Stimulated activated naive CD8-positive, alpha-beta T cell treated with anti-CD3 and anti-CD28 coated beads, Interleukin-15, Interleukin-2, amounts not matched to agents 100 ng/mL and 50 ng/mL, for 24 hours (primary cell): ENCODE measurements around the gene FGFR4.
"Not testable (repeated sequence)": the region's sequence is repeated elsewhere in the genome, so short reads cannot be mapped to it uniquely, and the experiment has no call there.

Experiments used
- H3K27ac Mint-ChIP-seq: one replicate; pipeline ENCODE4 v1.8.0; 2021; ENCODE audit warnings: mild to moderate bottlenecking, mixed read lengths
- H3K27me3 Mint-ChIP-seq: one replicate; pipeline ENCODE4 v1.8.0; 2021; ENCODE audit warnings: mixed read lengths
- H3K36me3 Mint-ChIP-seq: one replicate; pipeline ENCODE4 v1.8.0; 2021; ENCODE audit warnings: low read depth, mixed read lengths
- H3K4me1 Mint-ChIP-seq: one replicate; pipeline ENCODE4 v1.8.0; 2021; ENCODE audit warnings: low read depth, mixed read lengths
- H3K4me3 Mint-ChIP-seq: one replicate; pipeline ENCODE4 v1.8.0; 2021; ENCODE audit warnings: mild to moderate bottlenecking, mixed read lengths
- H3K9me3 Mint-ChIP-seq: one replicate; pipeline ENCODE4 v1.8.0; 2021; ENCODE audit warnings: mixed read lengths

FGFR4 gene

DNA sequence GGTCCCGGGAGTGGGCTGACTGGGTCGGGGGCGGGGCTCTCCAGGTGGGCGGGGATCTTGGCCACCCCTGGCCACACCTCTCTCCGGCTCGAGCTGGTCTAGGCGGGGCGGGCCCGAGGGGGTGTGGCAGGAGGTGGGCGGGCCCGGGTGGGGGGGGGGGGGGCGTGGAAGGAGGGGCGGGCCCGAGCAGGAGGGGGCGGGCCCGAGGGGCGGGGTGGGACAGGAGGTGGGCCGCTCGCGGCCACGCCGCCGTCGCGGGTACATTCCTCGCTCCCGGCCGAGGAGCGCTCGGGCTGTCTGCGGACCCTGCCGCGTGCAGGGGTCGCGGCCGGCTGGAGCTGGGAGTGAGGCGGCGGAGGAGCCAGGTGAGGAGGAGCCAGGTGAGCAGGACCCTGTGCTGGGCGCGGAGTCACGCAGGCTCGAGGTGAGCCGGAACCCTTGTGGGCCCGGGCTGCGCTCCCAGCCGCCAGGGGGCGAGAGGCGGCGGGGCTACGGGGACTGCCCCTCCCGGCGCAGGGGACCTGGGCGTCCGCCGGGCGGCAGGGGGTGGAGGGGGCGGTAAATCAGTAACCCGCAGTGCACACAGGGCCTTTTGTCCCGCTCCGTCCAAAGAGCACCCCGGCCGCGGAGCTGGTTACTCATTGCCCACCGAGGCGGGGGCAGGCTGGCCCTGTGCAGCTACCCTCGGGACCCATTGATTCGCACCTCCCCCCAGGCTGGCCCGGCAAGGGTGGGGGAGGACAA lies at the start of gene FGFR4:
TSS of gene FGFR4 (plus strand) at position 262 of the 744 bp plus-strand sequence. CDS start 2,688 bp downstream, outside the sequence.
- Mint-ChIP-seq H3K27me3 (peaks cover 13% of the 10 kb centered on the region), H3K4me3 (peak within 1 kb of the TSS; percentile 40), H3K27ac (no peak within 1 kb of the TSS), H3K36me3 (no peaks in the 10 kb centered on the region), H3K4me1 (peaks cover 8% of the 10 kb centered on the region), H3K9me3 (no peaks in the 10 kb centered on the region)

DNA sequence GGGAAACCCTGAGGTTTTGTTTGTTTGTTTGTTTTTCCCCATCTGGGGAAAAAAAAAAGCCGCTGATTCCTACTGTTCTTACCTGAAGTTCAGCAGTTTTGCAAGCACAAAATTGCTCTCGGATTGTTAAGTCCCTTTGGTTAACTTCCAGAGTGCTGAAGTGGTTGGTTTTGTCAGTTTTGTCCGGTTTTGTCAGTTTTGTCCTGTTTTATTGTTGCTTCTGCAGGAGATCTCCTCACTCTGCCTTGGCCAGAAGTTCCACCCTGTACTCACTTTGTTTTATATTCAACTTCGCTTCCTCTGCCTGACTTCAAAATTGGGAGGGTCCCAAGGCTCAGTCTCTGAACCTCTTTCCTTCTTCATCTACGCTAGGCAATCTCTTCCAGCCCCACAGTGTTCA lies 49.8 kb upstream of the FGFR4 start:
- H3K27me3 Mint-ChIP-seq: no peaks in the 10 kb centered on the region
- no peaks in the 10 kb centered on the region for H3K9me3 Mint-ChIP-seq
- H3K4me1 Mint-ChIP-seq: peaks cover 13% of the 10 kb centered on the region
- H3K4me3 Mint-ChIP-seq: no peak overlapping the region
- H3K36me3 Mint-ChIP-seq: peaks cover 33% of the 10 kb centered on the region
- no peak overlapping the region for H3K27ac Mint-ChIP-seq

DNA sequence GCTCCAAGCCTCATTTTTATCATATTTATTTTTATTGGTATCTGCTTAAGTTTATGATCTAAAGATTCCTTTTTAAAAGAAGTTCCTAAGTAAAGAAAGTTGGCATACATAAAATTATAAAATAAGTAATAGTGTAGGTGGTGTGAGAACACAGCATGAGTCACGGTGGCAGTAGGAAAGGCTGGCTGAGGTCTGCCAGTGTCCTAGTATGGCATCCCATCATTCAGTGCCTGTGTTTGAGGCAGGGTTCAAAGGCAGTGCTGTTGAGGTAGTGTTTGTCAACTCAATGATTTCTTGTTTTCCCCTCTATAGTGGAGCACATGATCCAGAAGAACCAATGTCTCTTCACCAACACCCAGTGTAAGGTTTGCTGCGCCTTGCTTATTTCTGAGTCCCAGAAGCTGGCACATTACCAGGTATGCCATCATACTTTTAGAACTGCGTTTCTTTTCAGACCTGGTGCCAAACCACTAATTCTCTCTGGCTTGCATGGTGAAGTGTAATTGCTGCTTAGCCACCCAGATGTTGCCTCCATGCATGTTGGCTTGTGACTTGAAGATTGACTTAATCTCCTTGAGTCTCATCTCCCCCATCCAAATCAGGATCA lies 45.8 kb upstream of the FGFR4 start:
- Mint-ChIP-seq H3K4me3 (no peak overlapping the region), H3K27me3 (no peaks in the 10 kb centered on the region), H3K4me1 (peaks cover 10% of the 10 kb centered on the region), H3K27ac (no peak overlapping the region), H3K36me3 (peaks cover 42% of the 10 kb centered on the region), H3K9me3 (no peaks in the 10 kb centered on the region)

DNA sequence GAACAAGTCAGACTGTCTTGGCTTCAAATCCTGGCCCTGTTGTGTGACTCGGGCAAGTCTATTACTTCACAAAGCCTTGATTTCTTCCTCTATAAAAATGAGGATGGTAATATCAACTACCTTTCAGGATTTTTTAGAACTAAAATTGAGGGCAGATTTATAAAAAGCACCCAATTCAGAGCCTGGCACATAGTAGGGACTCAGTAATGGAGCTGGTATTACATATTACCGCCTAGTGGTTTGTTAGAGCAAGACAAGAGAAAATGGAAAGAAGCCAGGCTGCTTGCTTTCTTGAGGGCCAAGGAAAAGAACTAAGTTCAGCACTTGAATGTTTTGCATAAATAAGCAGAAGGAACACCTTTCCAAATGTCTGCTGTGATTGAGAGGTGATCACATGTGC lies 44.8 kb upstream of the FGFR4 start:
- no peaks in the 10 kb centered on the region for H3K27me3 Mint-ChIP-seq

DNA sequence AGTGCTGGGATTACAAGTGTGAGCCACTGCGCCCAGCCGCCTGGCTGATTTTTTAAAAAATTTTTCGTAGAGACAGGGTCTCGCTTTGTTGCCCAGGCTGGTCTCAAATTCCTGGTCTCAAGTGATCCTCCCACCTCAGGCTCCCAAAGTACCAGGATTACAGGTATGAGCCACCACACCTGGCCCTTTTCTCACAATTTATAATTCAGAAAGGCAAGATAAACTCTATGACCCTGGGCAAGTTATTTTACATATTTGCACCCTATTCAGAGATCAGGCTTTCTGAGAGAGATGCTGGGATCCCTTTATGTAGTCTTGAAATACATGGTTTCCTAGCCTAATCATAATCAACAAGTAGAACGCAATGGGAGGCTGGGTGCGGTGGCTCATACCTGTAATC lies 43.6 kb upstream of the FGFR4 start:
- no peaks in the 10 kb centered on the region for H3K27me3 Mint-ChIP-seq
- peaks cover 4% of the 10 kb centered on the region for H3K4me1 Mint-ChIP-seq
- no peak overlapping the region for H3K4me3 Mint-ChIP-seq
- H3K9me3 Mint-ChIP-seq: no peaks in the 10 kb centered on the region
- H3K36me3 Mint-ChIP-seq: peaks cover 49% of the 10 kb centered on the region
- no peak overlapping the region for H3K27ac Mint-ChIP-seq

More for the DNA sequence above, 44.8 kb upstream of the FGFR4 start:
- H3K9me3 Mint-ChIP-seq: no peaks in the 10 kb centered on the region
- peak overlapping the region; percentile 15 for H3K27ac Mint-ChIP-seq
- H3K36me3 Mint-ChIP-seq: peaks cover 40% of the 10 kb centered on the region
- peaks cover 4% of the 10 kb centered on the region for H3K4me1 Mint-ChIP-seq
- no peak overlapping the region for H3K4me3 Mint-ChIP-seq

DNA sequence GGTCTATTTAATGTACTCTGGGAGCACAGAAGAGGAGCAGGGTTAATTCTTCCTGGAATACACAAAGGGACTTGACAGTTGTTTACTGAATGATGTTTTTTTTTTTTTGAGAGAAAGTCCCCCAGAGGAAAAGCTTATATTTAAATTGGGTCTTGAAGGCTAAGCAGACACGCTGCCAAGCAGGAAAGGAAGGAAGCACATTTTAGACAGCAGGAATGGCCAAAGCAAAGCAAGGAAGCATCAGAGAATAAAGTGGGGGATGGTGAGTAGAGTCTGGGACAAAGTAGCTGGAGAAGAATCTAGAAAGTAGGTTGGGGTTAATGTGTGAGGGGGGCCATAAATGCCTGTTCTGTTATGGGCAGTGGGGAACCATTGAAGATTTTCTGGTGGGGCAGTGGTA lies 42.8 kb upstream of the FGFR4 start:
- Mint-ChIP-seq H3K27ac (no peak overlapping the region), H3K36me3 (peaks cover 56% of the 10 kb centered on the region), H3K4me1 (peaks cover 4% of the 10 kb centered on the region), H3K27me3 (no peaks in the 10 kb centered on the region), H3K9me3 (no peaks in the 10 kb centered on the region), H3K4me3 (no peak overlapping the region)

DNA sequence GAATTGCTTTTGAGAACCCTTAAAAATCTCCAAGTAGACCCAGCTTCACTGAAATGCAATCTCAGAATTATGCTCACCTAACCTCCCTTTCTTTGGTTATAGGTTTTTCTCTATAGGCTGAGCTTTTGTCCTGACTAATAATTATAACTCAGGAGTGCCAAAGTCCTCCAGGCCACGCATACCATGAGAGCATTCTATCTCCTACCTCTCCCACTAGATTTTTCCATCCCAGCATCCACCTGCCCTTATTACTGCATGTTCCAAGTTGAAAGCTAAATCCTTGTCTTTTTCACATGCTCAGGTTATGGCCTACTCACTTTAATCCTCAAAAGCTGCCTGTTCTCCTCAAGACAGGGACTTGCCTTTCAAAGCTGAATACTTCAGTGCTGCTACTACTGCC lies 42.1 kb upstream of the FGFR4 start:
- peaks cover 4% of the 10 kb centered on the region for H3K4me1 Mint-ChIP-seq
- H3K27me3 Mint-ChIP-seq: no peaks in the 10 kb centered on the region
- peaks cover 58% of the 10 kb centered on the region for H3K36me3 Mint-ChIP-seq
- H3K27ac Mint-ChIP-seq: no peak overlapping the region
- no peak overlapping the region for H3K4me3 Mint-ChIP-seq
- H3K9me3 Mint-ChIP-seq: no peaks in the 10 kb centered on the region

DNA sequence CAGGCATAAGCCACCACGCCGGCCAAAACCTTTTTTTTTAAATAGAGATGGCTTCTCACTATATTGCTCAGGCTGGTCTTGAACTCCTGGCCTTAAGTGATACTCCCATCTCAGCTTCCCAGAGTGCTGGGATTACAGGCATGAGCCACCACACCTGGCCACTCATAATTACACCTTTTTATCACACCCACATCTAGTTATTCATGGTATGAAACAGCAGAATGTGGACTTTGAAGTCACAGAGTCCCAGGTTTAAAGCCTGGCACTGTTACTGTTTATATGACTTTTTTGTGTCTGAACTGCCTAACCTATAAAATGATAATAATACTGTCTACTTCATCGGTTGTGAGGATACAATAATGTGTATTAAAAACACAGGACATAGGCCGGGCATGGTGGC lies 41.1 kb upstream of the FGFR4 start:
- Mint-ChIP-seq H3K4me3 (no peak overlapping the region), H3K4me1 (no peaks in the 10 kb centered on the region), H3K27me3 (no peaks in the 10 kb centered on the region), H3K27ac (no peak overlapping the region), H3K36me3 (peaks cover 66% of the 10 kb centered on the region), H3K9me3 (no peaks in the 10 kb centered on the region)

DNA sequence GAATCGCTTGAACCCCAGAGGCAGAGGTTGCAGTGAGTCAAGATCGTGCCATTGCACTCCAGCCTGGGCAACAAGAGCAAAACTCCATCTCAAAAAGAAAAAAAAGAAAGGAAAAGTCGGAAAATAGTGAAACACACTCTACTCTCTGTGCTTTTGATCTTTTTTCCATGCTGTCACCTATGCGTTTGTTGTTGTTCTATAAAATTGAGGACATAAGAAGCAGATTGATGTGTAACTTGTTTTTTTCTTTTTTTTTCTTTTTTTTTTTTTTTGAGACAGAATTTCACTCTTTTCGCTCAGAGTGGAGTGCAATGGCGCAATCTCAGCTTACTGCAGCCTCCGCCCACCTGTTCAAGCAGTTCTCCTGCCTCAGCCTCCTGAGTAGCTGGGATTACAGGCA lies 38.2 kb upstream of the FGFR4 start:
- not testable (repeated sequence) for H3K9me3 Mint-ChIP-seq, H3K27ac Mint-ChIP-seq, H3K4me1 Mint-ChIP-seq, H3K4me3 Mint-ChIP-seq, H3K27me3 Mint-ChIP-seq
- H3K36me3 Mint-ChIP-seq: peaks cover 65% of the 10 kb centered on the region

DNA sequence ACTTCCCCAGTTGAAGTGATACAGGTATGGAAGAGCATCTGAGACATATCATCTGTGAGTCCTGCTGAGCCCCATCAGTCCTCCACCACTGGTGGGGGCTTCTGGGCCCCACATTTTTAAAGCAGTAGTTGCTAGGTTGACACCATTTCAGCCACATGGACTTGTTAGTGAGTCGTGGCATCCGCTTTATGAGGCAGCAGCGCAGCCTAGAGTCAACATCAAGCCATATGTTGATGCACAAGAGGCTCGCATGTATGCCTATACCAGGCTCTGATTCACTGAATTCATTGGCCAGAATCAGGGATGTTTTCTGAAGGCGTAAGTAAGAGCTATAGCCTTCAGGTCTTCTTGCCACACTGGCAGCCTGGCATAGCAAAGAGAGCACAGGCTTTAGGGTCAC lies 37.4 kb upstream of the FGFR4 start:
- Mint-ChIP-seq H3K36me3 (peaks cover 60% of the 10 kb centered on the region), H3K4me3 (no peak overlapping the region), H3K4me1 (no peaks in the 10 kb centered on the region), H3K27me3 (no peaks in the 10 kb centered on the region), H3K27ac (no peak overlapping the region), H3K9me3 (no peaks in the 10 kb centered on the region)

DNA sequence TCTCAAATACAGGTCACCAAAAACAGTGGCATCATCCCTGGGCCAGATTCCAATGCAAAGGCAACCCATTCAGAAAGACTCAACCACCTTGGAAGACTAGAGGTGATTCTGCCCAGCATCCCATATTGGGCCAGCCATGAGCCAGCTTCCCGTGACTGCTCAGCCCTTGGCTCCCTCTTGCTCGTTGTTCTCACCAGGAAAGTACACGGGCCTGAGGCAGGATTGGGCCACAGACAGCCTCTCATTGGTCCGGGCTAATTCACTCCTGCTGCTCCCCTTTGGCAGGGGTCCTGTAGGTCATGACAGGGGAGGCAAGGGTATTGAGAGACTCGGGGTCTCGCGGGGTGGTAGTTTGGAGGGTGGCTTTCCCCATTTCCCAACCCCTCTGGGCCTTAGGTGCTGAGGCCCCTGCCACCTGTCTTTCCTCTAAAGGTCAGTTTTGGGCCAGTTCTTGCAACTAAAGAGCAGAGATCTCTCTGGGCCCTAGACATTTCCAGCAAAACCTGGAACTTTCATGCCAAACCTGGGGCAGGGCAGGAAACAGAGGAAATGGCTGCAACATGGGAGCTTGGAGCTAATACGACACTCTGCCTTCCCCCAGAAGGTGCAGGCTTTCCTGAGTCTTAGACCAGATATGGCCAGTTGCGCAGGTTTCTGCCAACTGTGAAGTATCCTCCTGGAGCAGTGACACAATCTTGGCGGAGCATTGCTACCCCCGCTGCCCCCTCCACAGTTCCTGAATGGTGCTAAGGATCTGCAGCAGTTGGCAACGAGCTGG lies 22.0 kb upstream of the FGFR4 start:
- Mint-ChIP-seq H3K4me3 (no peak overlapping the region), H3K4me1 (no peaks in the 10 kb centered on the region), H3K36me3 (peaks cover 21% of the 10 kb centered on the region), H3K9me3 (no peaks in the 10 kb centered on the region), H3K27ac (no peak overlapping the region), H3K27me3 (no peaks in the 10 kb centered on the region)

DNA sequence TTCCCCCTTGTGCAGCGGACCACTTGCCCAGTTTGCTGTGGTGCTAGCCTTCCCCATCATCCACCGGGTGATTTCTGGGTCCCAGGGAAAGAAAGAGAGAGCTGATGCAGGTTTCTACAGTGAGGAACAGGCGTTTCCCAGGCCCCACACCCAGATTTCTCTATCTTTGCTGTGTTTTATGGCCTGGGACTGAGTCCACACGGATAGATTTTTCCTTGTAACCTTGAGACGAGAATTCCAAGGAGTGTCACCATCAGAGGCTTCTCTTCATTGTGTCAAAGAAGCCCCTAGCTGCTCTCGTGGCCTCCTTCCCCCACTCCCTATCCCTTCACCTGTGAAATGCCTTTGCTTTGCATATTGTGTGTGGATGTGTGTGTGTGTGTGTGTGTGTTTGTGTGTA lies 21.2 kb upstream of the FGFR4 start:
- Mint-ChIP-seq H3K4me1 (no peaks in the 10 kb centered on the region), H3K4me3 (no peak overlapping the region), H3K9me3 (no peaks in the 10 kb centered on the region), H3K36me3 (peaks cover 18% of the 10 kb centered on the region), H3K27ac (no peak overlapping the region), H3K27me3 (no peaks in the 10 kb centered on the region)

DNA sequence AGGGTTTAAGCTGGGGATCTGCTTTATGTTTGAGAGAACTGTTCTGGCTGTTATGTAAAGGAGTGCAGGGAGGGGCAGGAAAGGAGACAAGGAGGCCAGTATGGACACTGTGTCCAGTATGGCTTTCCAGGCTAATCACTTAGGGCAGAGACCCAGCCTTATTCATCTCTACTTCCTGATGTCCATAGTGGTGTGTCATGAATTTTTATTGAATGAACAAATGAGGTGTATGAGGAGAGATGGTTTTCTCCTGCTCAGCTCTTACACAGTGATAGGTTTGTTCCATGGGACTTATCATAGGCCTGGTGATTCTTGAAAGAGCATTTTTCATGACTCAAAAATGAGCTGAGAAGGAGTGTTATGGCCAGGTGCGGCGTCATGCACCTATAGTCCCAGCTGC lies 20.5 kb upstream of the FGFR4 start:
- Mint-ChIP-seq H3K27me3 (no peaks in the 10 kb centered on the region), H3K27ac (no peak overlapping the region)

DNA sequence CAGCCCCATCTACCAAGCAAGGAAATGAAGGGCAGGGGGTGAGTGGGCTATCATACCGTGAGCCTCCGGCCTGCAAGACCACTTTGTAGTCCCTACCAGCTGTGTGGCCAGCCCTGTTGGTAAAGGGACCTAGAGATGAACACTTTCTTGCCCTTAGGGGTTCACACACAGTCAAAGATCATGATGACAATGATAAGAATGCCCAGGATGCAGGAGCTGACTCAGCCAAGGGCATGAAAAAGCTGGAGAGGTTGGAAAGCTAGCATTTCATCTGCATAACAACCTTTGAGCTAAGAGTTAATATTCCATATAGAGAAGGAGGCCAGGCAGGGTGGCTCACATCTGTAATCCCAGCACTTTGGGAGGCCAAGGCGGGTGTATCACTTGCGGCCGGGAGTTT lies 19.2 kb upstream of the FGFR4 start:
- Mint-ChIP-seq H3K4me3 (no peak overlapping the region), H3K36me3 (peaks cover 15% of the 10 kb centered on the region), H3K27me3 (no peaks in the 10 kb centered on the region), H3K9me3 (no peaks in the 10 kb centered on the region), H3K27ac (no peak overlapping the region), H3K4me1 (peaks cover 10% of the 10 kb centered on the region)

More for the DNA sequence above, 20.5 kb upstream of the FGFR4 start:
- H3K9me3 Mint-ChIP-seq: no peaks in the 10 kb centered on the region
- peaks cover 18% of the 10 kb centered on the region for H3K36me3 Mint-ChIP-seq
- peaks cover 5% of the 10 kb centered on the region for H3K4me1 Mint-ChIP-seq
- no peak overlapping the region for H3K4me3 Mint-ChIP-seq

DNA sequence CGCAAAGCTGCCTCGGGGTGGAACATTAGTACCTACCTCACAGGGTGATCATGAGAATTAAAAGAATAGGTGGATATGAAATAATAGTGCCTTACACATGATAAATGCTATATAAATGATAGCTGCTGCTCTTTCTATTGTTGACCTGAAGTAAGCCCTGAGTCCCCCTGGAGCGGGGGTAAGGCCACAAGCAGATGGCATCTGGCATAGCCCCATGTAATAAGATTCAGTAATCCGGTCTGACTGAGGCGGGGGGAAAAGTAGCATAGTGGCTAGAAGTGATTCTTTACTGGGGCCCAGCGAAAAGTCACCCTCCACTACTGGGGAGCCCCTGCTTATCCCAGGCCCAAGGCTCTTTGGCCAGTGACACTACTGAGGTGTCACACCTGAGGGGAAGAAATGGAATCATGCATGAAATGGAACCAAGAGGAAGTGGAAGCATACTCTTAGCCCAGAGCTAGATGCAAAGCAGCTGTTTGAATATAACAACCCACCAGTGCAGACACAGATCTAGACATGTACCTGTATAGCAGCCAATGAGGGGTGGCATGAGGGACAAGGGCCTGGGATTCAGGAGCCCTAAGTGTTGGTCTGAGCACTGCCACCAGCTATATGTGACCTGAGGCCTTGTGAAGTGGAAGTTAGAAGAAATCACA lies 16.1 kb upstream of the FGFR4 start:
- H3K27me3 Mint-ChIP-seq: no peaks in the 10 kb centered on the region
- peaks cover 10% of the 10 kb centered on the region for H3K4me1 Mint-ChIP-seq

More for the DNA sequence above, 16.1 kb upstream of the FGFR4 start:
- H3K4me3 Mint-ChIP-seq: no peak overlapping the region
- H3K27ac Mint-ChIP-seq: peak overlapping the region; percentile 2
- peaks cover 6% of the 10 kb centered on the region for H3K36me3 Mint-ChIP-seq
- H3K9me3 Mint-ChIP-seq: no peaks in the 10 kb centered on the region
